Measurements from ENCODE around the gene NEK7.

- no peak for TF ChIP-seq POLR2A (IDR thresholded peaks at IDR 0.05)
- TF ChIP-seq CTCF (IDR thresholded peaks at IDR 0.05 in 8 of 11, conservative IDR thresholded peaks at IDR 0.05 in 3 of 11): no peak
These were observed 161.3 kb downstream of the NEK7 start for GRCh38 chr1:198318085-198318484.

Data from spleen (tissue), 7 donors.